HEK293T (cell line): ENCODE measurements around the gene ATP1B1.

Experiments
- ARNT ChIP-seq: fragments of 450-650 bp; IDR thresholded peaks from 2 replicates; pipeline ENCODE4 v1.6.1; 2017; ENCODE audit warnings: mild to moderate bottlenecking
- BHLHE40 ChIP-seq: fragments of 450-650 bp; IDR thresholded peaks from 2 replicates; pipeline ENCODE4 v1.6.1; 2016; ENCODE audit warnings: mild to moderate bottlenecking, moderate library complexity, borderline replicate concordance
- ELF4 ChIP-seq: fragments of 450-650 bp; IDR thresholded peaks from 2 replicates; pipeline ENCODE4 v1.6.1; 2017; ENCODE audit warnings: antibody characterized with exemption
- FOXK2 ChIP-seq: fragments of 450-650 bp; IDR thresholded peaks from 2 replicates; pipeline ENCODE4 v1.6.1; 2016; ENCODE audit warnings: mild to moderate bottlenecking
- FOXM1 ChIP-seq: fragments of 450-650 bp; IDR thresholded peaks from 2 replicates; pipeline ENCODE4 v1.6.1; 2017; ENCODE audit warnings: mild to moderate bottlenecking, borderline replicate concordance
- HDGF ChIP-seq: fragments of 450-650 bp; IDR thresholded peaks from 2 replicates; pipeline ENCODE4 v1.6.1; 2017; ENCODE audit warnings: antibody characterized with exemption, borderline replicate concordance
- LEF1 ChIP-seq: fragments of 450-650 bp; IDR thresholded peaks from 2 replicates; pipeline ENCODE4 v1.6.1; 2017; ENCODE audit warnings: mild to moderate bottlenecking, borderline replicate concordance
- NFRKB ChIP-seq: fragments of 450-650 bp; IDR thresholded peaks from 2 replicates; pipeline ENCODE4 v1.6.1; 2016; ENCODE audit warnings: mild to moderate bottlenecking, moderate library complexity
- SP1 ChIP-seq: fragments of 450-650 bp; IDR thresholded peaks from 2 replicates; pipeline ENCODE4 v1.6.1; 2017
- SUZ12 ChIP-seq: fragments of 450-650 bp; IDR thresholded peaks from 2 replicates; pipeline ENCODE4 v1.6.1; 2016; ENCODE audit warnings: mild to moderate bottlenecking

- TF ChIP-seq NFRKB (no peak), SP1 (no peak), ARNT (no peak), BHLHE40 (no peak), FOXK2 (no peak), FOXM1 (no peak), SUZ12 (no peak), ELF4 (no peak), HDGF (no peak), LEF1 (no peak)
Observed at GRCh38 chr1:169120066-169120465, 13.6 kb downstream of the ATP1B1 start.
